HEK293 (cell line): ENCODE results near the gene PPBP.

Source experiments
- GLI2 ChIP-seq: fragments of 450-650 bp; formaldehyde crosslinking; IDR thresholded peaks from 2 replicates; pipeline ENCODE4; 2017; ENCODE audit warnings: missing biosample characterization, missing genetic modification characterization, low read depth, borderline replicate concordance
- IKZF3 ChIP-seq: fragments of 450-650 bp; IDR thresholded peaks from 2 replicates; pipeline ENCODE4 v1.5.0; 2018; ENCODE audit warnings: missing biosample characterization, mild to moderate bottlenecking, missing genetic modification characterization, moderate library complexity
- SP2 ChIP-seq: fragments of 450-650 bp; formaldehyde crosslinking; IDR thresholded peaks from 2 replicates; pipeline ENCODE4 v1.5.1; 2016; ENCODE audit warnings: missing biosample characterization, missing genetic modification characterization
- YY1 ChIP-seq: fragments of 450-650 bp; formaldehyde crosslinking; IDR thresholded peaks from 2 replicates; pipeline ENCODE4 v1.5.1; 2018; ENCODE audit warnings: missing biosample characterization, missing genetic modification characterization
- ZNF221 ChIP-seq: fragments of 450-650 bp; formaldehyde crosslinking; IDR thresholded peaks from 2 replicates; pipeline ENCODE4 v1.5.1; 2017; ENCODE audit warnings: missing biosample characterization, missing genetic modification characterization, borderline replicate concordance
- ZNF24 ChIP-seq: fragments of 450-650 bp; formaldehyde crosslinking; IDR thresholded peaks from 2 replicates; pipeline ENCODE4 v1.5.1; 2016; ENCODE audit warnings: missing biosample characterization, missing genetic modification characterization
- ZNF274 ChIP-seq, 2 experiments: fragments of 200-500 bp in 1 of 2; fragments of 450-650 bp in 1 of 2; sonication (Bioruptor generic) in 1 of 2; formaldehyde crosslinking in 1 of 2; IDR thresholded peaks; 2 replicates each; pipeline versions ENCODE4 v1.5.1 to v1.6.1; 2014 to 2016; ENCODE audit warnings: borderline replicate concordance in 1 of 2, inconsistent platforms in 1 of 2, low read length in 1 of 2, missing biosample characterization in 1 of 2, missing genetic modification characterization in 1 of 2
- ZNF37A ChIP-seq: fragments of 450-650 bp; IDR thresholded peaks from 2 replicates; pipeline ENCODE4 v1.5.1; 2018; ENCODE audit warnings: missing biosample characterization, missing genetic modification characterization
- ZNF404 ChIP-seq: fragments of 450-650 bp; formaldehyde crosslinking; IDR thresholded peaks from 2 replicates; pipeline ENCODE4 v1.5.1; 2017; ENCODE audit warnings: missing biosample characterization, missing genetic modification characterization
- TF ChIP-seq, protein P1 (sequence below): fragments of 450-650 bp; formaldehyde crosslinking; IDR thresholded peaks from 2 replicates; pipeline ENCODE4 v1.5.1; 2016; ENCODE audit warnings: missing biosample characterization, missing genetic modification characterization

DNA sequence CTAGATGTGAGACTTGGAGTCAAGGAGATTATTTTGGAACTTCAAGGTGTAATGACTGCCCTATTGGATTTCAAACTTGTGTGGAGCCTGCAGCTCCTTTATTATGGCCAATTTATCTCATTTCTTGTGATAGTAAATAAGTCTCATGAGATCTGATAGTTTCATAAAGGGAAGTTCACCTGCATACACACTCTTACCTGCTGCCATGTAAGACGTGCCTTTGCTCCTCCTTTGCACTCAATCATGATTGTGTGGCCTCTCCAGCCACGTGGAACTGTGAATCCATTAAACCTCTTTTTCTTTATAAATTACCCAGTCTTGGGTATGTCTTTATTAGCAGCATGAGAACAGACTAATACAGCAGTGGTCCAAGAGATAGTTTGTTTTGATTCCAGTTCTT is 25.3 kb downstream of the PPBP start:
- no peak for TF ChIP-seq ZNF24 (tag by site-specific recombination)
- TF ChIP-seq, protein P1, sequence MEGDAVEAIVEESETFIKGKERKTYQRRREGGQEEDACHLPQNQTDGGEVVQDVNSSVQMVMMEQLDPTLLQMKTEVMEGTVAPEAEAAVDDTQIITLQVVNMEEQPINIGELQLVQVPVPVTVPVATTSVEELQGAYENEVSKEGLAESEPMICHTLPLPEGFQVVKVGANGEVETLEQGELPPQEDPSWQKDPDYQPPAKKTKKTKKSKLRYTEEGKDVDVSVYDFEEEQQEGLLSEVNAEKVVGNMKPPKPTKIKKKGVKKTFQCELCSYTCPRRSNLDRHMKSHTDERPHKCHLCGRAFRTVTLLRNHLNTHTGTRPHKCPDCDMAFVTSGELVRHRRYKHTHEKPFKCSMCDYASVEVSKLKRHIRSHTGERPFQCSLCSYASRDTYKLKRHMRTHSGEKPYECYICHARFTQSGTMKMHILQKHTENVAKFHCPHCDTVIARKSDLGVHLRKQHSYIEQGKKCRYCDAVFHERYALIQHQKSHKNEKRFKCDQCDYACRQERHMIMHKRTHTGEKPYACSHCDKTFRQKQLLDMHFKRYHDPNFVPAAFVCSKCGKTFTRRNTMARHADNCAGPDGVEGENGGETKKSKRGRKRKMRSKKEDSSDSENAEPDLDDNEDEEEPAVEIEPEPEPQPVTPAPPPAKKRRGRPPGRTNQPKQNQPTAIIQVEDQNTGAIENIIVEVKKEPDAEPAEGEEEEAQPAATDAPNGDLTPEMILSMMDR (tag by site-specific recombination): no peak
- no peak for TF ChIP-seq ZNF274 (IDR thresholded peaks at IDR 0.05; ENCODE audit: low read length)
- TF ChIP-seq ZNF274 (tag by site-specific recombination; IDR thresholded peaks at IDR 0.05; ENCODE audit: borderline replicate concordance): no peak
- TF ChIP-seq GLI2: no peak
- TF ChIP-seq ZNF404 (tag by site-specific recombination): no peak
- TF ChIP-seq YY1: no peak
- no peak for TF ChIP-seq SP2 (tag by site-specific recombination)
- TF ChIP-seq IKZF3 (tag by site-specific recombination): no peak
- no peak for TF ChIP-seq ZNF221 (tag by site-specific recombination)
- no peak for TF ChIP-seq ZNF37A
